ENCODE measurements around the gene NNAT. TPM values are rescaled to one million over a fixed set of nuclear protein-coding genes. Genes with fewer than 3 reads are reported as not detected.

The NNAT gene
- total and polyA plus RNA-seq, 2 of the 8 experiments (the other 6 are each of a cell fraction or from before 2014, with no cell fraction given): 66.8 to 175 TPM

DNA sequence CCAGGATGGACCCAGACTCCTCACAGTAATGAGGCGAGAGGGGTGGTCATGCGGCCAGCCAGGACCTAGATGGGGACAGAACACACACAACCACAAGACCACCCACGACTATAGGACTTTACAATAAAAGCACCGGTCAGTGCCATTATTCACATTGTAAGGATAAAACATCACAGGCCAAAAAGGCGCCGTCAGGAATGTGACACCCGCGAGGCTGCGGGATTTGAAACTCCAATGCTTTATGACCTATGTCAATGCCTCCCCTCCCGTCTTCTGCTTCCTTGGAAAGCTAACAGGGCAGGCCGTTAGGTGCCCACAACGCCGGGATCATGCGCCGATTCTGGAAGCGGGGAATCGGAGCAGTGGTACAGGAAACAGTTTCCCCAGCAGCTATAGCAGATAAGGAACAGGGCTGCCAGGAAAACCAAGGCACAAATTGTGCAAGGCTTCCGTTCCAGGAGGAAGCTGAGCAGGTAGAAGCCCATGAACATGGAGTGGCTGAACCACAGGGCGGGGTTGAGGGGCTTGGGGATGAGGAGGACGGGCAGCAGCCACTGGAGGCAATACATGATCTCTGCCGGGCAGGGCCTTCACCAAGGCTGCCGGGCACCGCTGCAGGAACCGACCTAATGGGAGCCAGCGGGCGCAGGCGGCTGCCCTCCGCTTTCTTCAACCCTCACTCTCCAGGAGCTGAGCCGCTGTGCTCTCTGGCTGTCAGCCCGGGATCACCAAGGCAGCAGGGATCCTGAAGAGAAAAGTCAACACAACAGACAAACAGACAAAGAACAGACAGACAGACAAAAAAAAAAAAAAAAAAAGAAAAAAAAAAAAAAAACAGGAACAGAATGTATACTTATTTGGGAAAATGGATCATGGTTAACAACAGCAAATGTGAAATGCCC lies 2.2 kb upstream of the NNAT start (continued):
- no peak for TF ChIP-seq FOSL1 (IDR thresholded peaks at IDR 0.05; ENCODE audit: insufficient read depth, low read depth, low read length)
- TF ChIP-seq RBBP5 (IDR thresholded peaks at IDR 0.05; ENCODE audit: borderline replicate concordance, low read depth, low read length): no peak
- TF ChIP-seq SAP30 (IDR thresholded peaks at IDR 0.05; ENCODE audit: insufficient read depth, insufficient replicate concordance, low read length): no peak
- TF ChIP-seq NRF1 (IDR thresholded peaks at IDR 0.05; ENCODE audit: low read depth, low read length): no peak
- TF ChIP-seq NANOG (IDR thresholded peaks at IDR 0.05; ENCODE audit: insufficient read depth, low read depth, low read length, poor library complexity, severe bottlenecking): no peak
- TF ChIP-seq CHD2 (IDR thresholded peaks at IDR 0.05; ENCODE audit: low read length): no peak
- TF ChIP-seq EP300 (IDR thresholded peaks at IDR 0.05; ENCODE audit: borderline replicate concordance in 1 of 2, low read depth in 2 of 2, low read length in 2 of 2): no peak
